ENCODE results near the gene EP400.

Gene EP400

GRCh38 chr12:132106921-132107320 lies 157.2 kb downstream of the EP400 start:
- no peak overlapping the region for H3K9ac ChIP-seq (ENCODE audit: low read depth, low read length)
- peaks cover 2% of the 10 kb centered on the region for H3K4me1 ChIP-seq (ENCODE audit: control insufficient read depth, insufficient read depth, low read length)
- no peak overlapping the region for H3K4me3 ChIP-seq (ENCODE audit: low read depth, low read length)
- H3K27me3 ChIP-seq (ENCODE audit: control insufficient read depth, insufficient read depth, low read length), result no peaks in the 10 kb centered on the region
- no peaks in the 10 kb centered on the region for H3K9me3 ChIP-seq (ENCODE audit: control insufficient read depth, insufficient read depth, low read length)
- peaks cover 14% of the 10 kb centered on the region for H3K36me3 ChIP-seq (ENCODE audit: control insufficient read depth, insufficient read depth, low read length)

- Histone ChIP-seq H3K9ac (ENCODE audit: low read depth, low read length) (no peak overlapping the region), H3K4me3 (ENCODE audit: low read depth, low read length) (no peak overlapping the region), H3K4me1 (ENCODE audit: control insufficient read depth, insufficient read depth, low read length) (peaks cover 2% of the 10 kb centered on the region), H3K9me3 (ENCODE audit: control insufficient read depth, insufficient read depth, low read length) (no peaks in the 10 kb centered on the region), H3K27me3 (ENCODE audit: control insufficient read depth, insufficient read depth, low read length) (no peaks in the 10 kb centered on the region), H3K36me3 (ENCODE audit: control insufficient read depth, insufficient read depth, low read length) (peaks cover 16% of the 10 kb centered on the region)
These were observed 158.6 kb downstream of the EP400 start for GRCh38 chr12:132108211-132108832.

- no peak overlapping the region for H3K4me3 ChIP-seq (ENCODE audit: low read depth, low read length)
- H3K9me3 ChIP-seq (ENCODE audit: control insufficient read depth, insufficient read depth, low read length), result no peaks in the 10 kb centered on the region
- no peaks in the 10 kb centered on the region for H3K4me1 ChIP-seq (ENCODE audit: control insufficient read depth, insufficient read depth, low read length)
- no peak overlapping the region for H3K9ac ChIP-seq (ENCODE audit: low read depth, low read length)
- peaks cover 24% of the 10 kb centered on the region for H3K36me3 ChIP-seq (ENCODE audit: control insufficient read depth, insufficient read depth, low read length)
- no peaks in the 10 kb centered on the region for H3K27me3 ChIP-seq (ENCODE audit: control insufficient read depth, insufficient read depth, low read length)
These were observed 160.0 kb downstream of the EP400 start for GRCh38 chr12:132109741-132110140.

- Histone ChIP-seq H3K4me3 (ENCODE audit: low read depth, low read length) (no peak overlapping the region), H3K9me3 (ENCODE audit: control insufficient read depth, insufficient read depth, low read length) (no peaks in the 10 kb centered on the region), H3K4me1 (ENCODE audit: control insufficient read depth, insufficient read depth, low read length) (no peaks in the 10 kb centered on the region), H3K9ac (ENCODE audit: low read depth, low read length) (no peak overlapping the region), H3K27me3 (ENCODE audit: control insufficient read depth, insufficient read depth, low read length) (no peaks in the 10 kb centered on the region), H3K36me3 (ENCODE audit: control insufficient read depth, insufficient read depth, low read length) (peaks cover 22% of the 10 kb centered on the region)
These were observed 160.9 kb downstream of the EP400 start for GRCh38 chr12:132110677-132111076.

DNA sequence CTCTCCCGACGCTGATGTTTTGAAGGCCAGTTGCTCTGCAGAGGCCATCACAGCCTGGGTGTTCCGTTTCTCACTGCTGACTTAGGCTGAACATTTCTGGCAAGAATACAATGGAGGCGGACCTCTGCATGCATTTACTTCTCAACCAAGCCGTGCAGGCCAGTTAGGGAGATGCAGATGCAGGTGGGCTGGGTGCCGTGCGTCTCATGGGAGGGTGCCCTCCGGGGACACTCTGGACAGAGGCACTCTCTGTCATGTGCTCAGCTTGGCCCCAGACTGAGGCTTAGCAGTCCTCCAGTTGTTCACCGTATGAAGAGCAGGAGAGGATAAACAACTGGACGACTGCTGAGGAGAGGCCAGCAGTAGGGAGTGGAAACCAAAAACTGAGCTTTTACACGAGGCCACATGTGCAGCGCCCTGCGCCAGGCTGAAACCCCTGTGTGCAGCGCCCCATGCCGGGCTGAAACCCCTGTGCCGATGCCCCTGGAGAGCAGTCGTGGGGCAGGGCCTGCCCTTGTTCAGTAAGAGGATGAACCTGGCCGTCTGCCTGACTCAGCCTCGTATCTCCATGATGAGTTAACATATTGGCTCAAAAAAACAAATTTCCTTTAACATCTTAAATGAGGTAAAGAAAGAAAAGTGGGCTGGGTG lies 162.0 kb downstream of the EP400 start:
- Histone ChIP-seq H3K4me1 (ENCODE audit: control insufficient read depth, insufficient read depth, low read length) (no peaks in the 10 kb centered on the region), H3K4me3 (ENCODE audit: low read depth, low read length) (no peak overlapping the region), H3K36me3 (ENCODE audit: control insufficient read depth, insufficient read depth, low read length) (peaks cover 25% of the 10 kb centered on the region), H3K9me3 (ENCODE audit: control insufficient read depth, insufficient read depth, low read length) (no peaks in the 10 kb centered on the region), H3K9ac (ENCODE audit: low read depth, low read length) (no peak overlapping the region), H3K27me3 (ENCODE audit: control insufficient read depth, insufficient read depth, low read length) (no peaks in the 10 kb centered on the region)

GRCh38 chr12:132114667-132115066 lies 164.9 kb downstream of the EP400 start:
- Histone ChIP-seq H3K36me3 (ENCODE audit: control insufficient read depth, insufficient read depth, low read length) (peaks cover 30% of the 10 kb centered on the region), H3K9me3 (ENCODE audit: control insufficient read depth, insufficient read depth, low read length) (no peaks in the 10 kb centered on the region), H3K9ac (ENCODE audit: low read depth, low read length) (no peak overlapping the region), H3K4me3 (ENCODE audit: low read depth, low read length) (no peak overlapping the region), H3K4me1 (ENCODE audit: control insufficient read depth, insufficient read depth, low read length) (no peaks in the 10 kb centered on the region), H3K27me3 (ENCODE audit: control insufficient read depth, insufficient read depth, low read length) (no peaks in the 10 kb centered on the region)

DNA sequence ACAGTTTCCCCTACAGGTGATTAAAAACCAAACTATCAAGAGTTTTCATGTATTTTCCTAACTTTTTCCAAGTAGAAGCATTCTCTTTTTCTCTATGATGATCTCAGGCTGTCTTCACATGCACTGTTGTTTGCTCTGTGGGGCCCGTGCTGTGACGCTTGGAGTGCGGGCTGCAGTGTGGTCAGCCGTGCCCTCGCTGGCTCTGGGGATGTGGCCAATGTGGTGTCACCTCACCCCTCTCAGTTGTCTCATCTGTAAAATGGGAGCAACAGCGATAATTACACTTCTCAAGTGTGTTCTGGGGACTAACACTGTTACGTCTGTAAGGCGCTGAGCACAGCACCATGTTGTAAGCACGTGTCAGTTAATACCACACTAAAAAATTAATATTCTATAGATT lies 165.8 kb downstream of the EP400 start:
- no peaks in the 10 kb centered on the region for H3K9me3 ChIP-seq (ENCODE audit: control insufficient read depth, insufficient read depth, low read length)
- H3K4me1 ChIP-seq (ENCODE audit: control insufficient read depth, insufficient read depth, low read length), result no peaks in the 10 kb centered on the region
- no peak overlapping the region for H3K9ac ChIP-seq (ENCODE audit: low read depth, low read length)
- no peaks in the 10 kb centered on the region for H3K27me3 ChIP-seq (ENCODE audit: control insufficient read depth, insufficient read depth, low read length)
- no peak overlapping the region for H3K4me3 ChIP-seq (ENCODE audit: low read depth, low read length)
- H3K36me3 ChIP-seq (ENCODE audit: control insufficient read depth, insufficient read depth, low read length), result peaks cover 27% of the 10 kb centered on the region

DNA sequence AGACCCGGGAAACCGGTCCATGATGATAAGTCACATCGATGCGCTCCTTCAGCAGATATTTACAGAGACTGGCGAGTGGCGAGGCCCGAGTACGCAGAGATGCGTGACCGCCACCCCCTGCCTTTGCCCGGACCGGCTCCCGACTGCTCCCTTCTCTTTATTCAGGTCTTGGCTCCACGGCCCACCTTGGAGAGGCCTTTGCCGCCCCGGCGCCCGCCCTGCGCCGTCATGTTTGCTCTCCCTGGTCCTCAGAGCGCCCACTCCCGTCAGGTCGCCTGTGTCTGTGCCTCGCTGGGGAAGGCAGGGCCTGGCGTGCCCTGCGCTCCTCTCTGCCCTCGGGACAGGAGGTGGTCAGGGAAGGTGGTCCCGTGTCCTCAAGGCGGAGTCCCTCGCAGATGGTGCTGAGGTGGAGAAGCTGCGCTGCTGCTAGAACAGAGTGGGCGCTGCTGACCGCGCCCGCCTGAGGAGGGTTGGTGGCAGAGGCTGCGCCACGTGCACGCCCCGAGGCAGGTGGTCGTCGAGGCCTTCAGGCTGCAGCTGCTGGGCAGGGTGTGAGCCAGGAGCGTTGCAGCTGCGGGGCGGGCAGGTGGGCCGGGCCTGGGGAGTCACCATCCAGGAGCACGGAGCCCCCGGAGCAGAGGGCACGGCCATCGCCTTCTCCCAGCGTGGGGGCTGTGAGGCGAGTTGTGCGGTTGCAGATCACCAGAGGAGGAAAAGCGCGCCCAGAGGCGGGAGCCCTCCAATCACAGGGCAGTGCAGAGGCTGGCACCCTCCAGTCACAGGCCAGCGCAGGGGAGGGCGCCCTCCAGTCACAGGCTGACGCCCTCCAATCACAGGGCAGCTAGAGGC lies 167.2 kb downstream of the EP400 start:
- Histone ChIP-seq H3K4me3 (ENCODE audit: low read depth, low read length) (no peak overlapping the region), H3K4me1 (ENCODE audit: control insufficient read depth, insufficient read depth, low read length) (no peaks in the 10 kb centered on the region), H3K27me3 (ENCODE audit: control insufficient read depth, insufficient read depth, low read length) (no peaks in the 10 kb centered on the region), H3K36me3 (ENCODE audit: control insufficient read depth, insufficient read depth, low read length) (peaks cover 27% of the 10 kb centered on the region), H3K9ac (ENCODE audit: low read depth, low read length) (no peak overlapping the region), H3K9me3 (ENCODE audit: control insufficient read depth, insufficient read depth, low read length) (no peaks in the 10 kb centered on the region)

GRCh38 chr12:132117558-132117875 lies 167.8 kb downstream of the EP400 start:
- Histone ChIP-seq H3K9ac (ENCODE audit: low read depth, low read length) (no peak overlapping the region), H3K27me3 (ENCODE audit: control insufficient read depth, insufficient read depth, low read length) (no peaks in the 10 kb centered on the region), H3K36me3 (ENCODE audit: control insufficient read depth, insufficient read depth, low read length) (peaks cover 29% of the 10 kb centered on the region), H3K4me3 (ENCODE audit: low read depth, low read length) (no peak overlapping the region), H3K4me1 (ENCODE audit: control insufficient read depth, insufficient read depth, low read length) (no peaks in the 10 kb centered on the region), H3K9me3 (ENCODE audit: control insufficient read depth, insufficient read depth, low read length) (no peaks in the 10 kb centered on the region)

DNA sequence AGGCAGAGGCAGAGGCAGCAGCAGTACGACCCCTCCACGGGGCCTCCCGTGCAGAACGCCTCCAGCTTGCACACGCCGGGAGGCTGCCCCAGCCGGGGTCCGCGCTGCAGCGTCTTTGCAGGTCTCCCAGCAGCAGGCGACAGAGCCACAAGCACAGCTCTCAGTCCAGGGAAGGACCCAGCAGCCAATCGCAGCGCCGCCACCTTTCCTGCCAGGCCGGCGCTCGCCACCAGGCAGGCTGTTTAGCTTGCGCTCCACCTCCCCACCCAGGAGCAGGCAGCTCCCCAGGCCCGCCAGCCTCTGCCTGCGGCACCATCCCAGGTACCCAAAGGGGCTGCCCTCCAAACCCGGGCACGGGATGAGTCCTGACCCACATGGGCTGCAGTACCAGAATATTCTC lies 169.1 kb downstream of the EP400 start:
- Histone ChIP-seq H3K4me3 (ENCODE audit: low read depth, low read length) (no peak overlapping the region), H3K36me3 (ENCODE audit: control insufficient read depth, insufficient read depth, low read length) (peaks cover 22% of the 10 kb centered on the region), H3K4me1 (ENCODE audit: control insufficient read depth, insufficient read depth, low read length) (no peaks in the 10 kb centered on the region), H3K27me3 (ENCODE audit: control insufficient read depth, insufficient read depth, low read length) (no peaks in the 10 kb centered on the region), H3K9me3 (ENCODE audit: control insufficient read depth, insufficient read depth, low read length) (no peaks in the 10 kb centered on the region), H3K9ac (ENCODE audit: low read depth, low read length) (no peak overlapping the region)

- Histone ChIP-seq H3K9ac (ENCODE audit: low read depth, low read length) (no peak overlapping the region), H3K4me3 (ENCODE audit: low read depth, low read length) (no peak overlapping the region), H3K4me1 (ENCODE audit: control insufficient read depth, insufficient read depth, low read length) (no peaks in the 10 kb centered on the region), H3K27me3 (ENCODE audit: control insufficient read depth, insufficient read depth, low read length) (no peaks in the 10 kb centered on the region), H3K36me3 (ENCODE audit: control insufficient read depth, insufficient read depth, low read length) (peaks cover 33% of the 10 kb centered on the region), H3K9me3 (ENCODE audit: control insufficient read depth, insufficient read depth, low read length) (no peaks in the 10 kb centered on the region)
These were observed 171.5 kb downstream of the EP400 start for GRCh38 chr12:132121283-132121682.

Measured in iPS-15b (cell line).